Astrocyte (in vitro differentiated cells and primary cell): ENCODE data around the gene CABP5.

Experiments
- CTCF ChIP-seq: IDR thresholded peaks from 2 replicates; pipeline ENCODE4 v1.5.1; 2011; ENCODE audit warnings: low read depth, mild to moderate bottlenecking, inconsistent platforms, low read length, moderate library complexity; ENCODE audit not compliant: insufficient read depth
- EZH2 ChIP-seq: IDR thresholded peaks from 2 replicates; pipeline ENCODE4 v1.6.1; 2012; ENCODE audit warnings: mild to moderate bottlenecking, low read length, inconsistent platforms; ENCODE audit not compliant: insufficient read depth

GRCh38 chr19:48064509-48064908, 20.6 kb upstream of the CABP5 start:
- TF ChIP-seq CTCF (no peak), EZH2 (no peak)
